Endothelial cell of umbilical vein (primary cell): Measurements from ENCODE around the gene LLPH.

Experiments used
- EZH2 ChIP-seq: IDR thresholded peaks from 2 replicates; pipeline ENCODE4 v1.6.1; 2012; ENCODE audit warnings: borderline replicate concordance, low read depth, mild to moderate bottlenecking, moderate library complexity, low read length, inconsistent platforms; ENCODE audit not compliant: severe bottlenecking
- JUN ChIP-seq: IDR thresholded peaks from 2 replicates; pipeline ENCODE4 v1.6.1; 2011; ENCODE audit warnings: borderline replicate concordance, low read depth; ENCODE audit not compliant: insufficient read length, insufficient read depth
- POLR2A ChIP-seq: IDR thresholded peaks from 2 replicates; pipeline ENCODE4 v1.6.1; 2012; ENCODE audit warnings: low read depth, mild to moderate bottlenecking, control low read depth, low read length
- POLR2AphosphoS5 ChIP-seq: IDR thresholded peaks from 2 replicates; pipeline ENCODE4 v1.6.1; 2012; ENCODE audit warnings: low read depth, mild to moderate bottlenecking, control low read depth, low read length, moderate library complexity; ENCODE audit not compliant: insufficient read depth
- TF ChIP-seq, protein P1 (sequence below), 2 donors: IDR thresholded peaks; 1 replicate in 1 of 2; 2 replicates in 1 of 2; pipeline ENCODE4 v1.5.1; 2011; ENCODE audit warnings: low read length in 2 of 2, mild to moderate bottlenecking in 2 of 2, moderate library complexity in 2 of 2, control low read depth in 1 of 2, inconsistent platforms in 1 of 2, low read depth in 1 of 2; ENCODE audit not compliant: insufficient read depth in 1 of 2; ENCODE audit errors: extremely low read depth in 1 of 2
- TF ChIP-seq, protein P2 (sequence below): IDR thresholded peaks from 2 replicates; pipeline ENCODE4 v1.6.1; 2011; ENCODE audit not compliant: insufficient read depth, insufficient read length

- TF ChIP-seq EZH2 (no peak), POLR2AphosphoS5 (no peak), POLR2A (no peak), JUN (no peak)
- TF ChIP-seq, protein P1, sequence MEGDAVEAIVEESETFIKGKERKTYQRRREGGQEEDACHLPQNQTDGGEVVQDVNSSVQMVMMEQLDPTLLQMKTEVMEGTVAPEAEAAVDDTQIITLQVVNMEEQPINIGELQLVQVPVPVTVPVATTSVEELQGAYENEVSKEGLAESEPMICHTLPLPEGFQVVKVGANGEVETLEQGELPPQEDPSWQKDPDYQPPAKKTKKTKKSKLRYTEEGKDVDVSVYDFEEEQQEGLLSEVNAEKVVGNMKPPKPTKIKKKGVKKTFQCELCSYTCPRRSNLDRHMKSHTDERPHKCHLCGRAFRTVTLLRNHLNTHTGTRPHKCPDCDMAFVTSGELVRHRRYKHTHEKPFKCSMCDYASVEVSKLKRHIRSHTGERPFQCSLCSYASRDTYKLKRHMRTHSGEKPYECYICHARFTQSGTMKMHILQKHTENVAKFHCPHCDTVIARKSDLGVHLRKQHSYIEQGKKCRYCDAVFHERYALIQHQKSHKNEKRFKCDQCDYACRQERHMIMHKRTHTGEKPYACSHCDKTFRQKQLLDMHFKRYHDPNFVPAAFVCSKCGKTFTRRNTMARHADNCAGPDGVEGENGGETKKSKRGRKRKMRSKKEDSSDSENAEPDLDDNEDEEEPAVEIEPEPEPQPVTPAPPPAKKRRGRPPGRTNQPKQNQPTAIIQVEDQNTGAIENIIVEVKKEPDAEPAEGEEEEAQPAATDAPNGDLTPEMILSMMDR (IDR thresholded peaks at IDR 0.05; ENCODE audit: extremely low read depth in 1 of 2, insufficient read depth in 1 of 2, low read depth in 1 of 2, low read length in 2 of 2), result no peak
- TF ChIP-seq, protein P2, sequence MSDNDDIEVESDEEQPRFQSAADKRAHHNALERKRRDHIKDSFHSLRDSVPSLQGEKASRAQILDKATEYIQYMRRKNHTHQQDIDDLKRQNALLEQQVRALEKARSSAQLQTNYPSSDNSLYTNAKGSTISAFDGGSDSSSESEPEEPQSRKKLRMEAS, result no peak
These were observed 63.5 kb downstream of the LLPH start for GRCh38 chr12:66066929-66067523.
